H9 (cell line): ENCODE measurements around the gene SYP. TPM values are rescaled to one million over a fixed set of nuclear protein-coding genes. Genes with fewer than 3 reads are reported as not detected.

Experiments used
- DNase-seq: peaks from one replicate; pipeline ENCODE4 v3.0.0-alpha.2; 2017
- H2AFZ ChIP-seq: one replicate; pipeline ENCODE4 v1.6.1; 2013; ENCODE audit warnings: mild to moderate bottlenecking, low read length, control low read depth, moderate library complexity
- H2AK5ac ChIP-seq: 2 replicates; pipeline ENCODE4 v1.6.1; 2013; ENCODE audit warnings: low read length, control low read depth, mixed read lengths; ENCODE audit not compliant: insufficient read length
- H2BK120ac ChIP-seq: one replicate; pipeline ENCODE4 v1.6.1; 2013; ENCODE audit warnings: low read depth, mild to moderate bottlenecking, low read length, control low read depth, inconsistent platforms; ENCODE audit not compliant: poor library complexity, severe bottlenecking
- H2BK12ac ChIP-seq: 2 replicates; pipeline ENCODE4 v1.6.1; 2013; ENCODE audit warnings: low read length, control low read depth, mixed read lengths, low read depth; ENCODE audit not compliant: insufficient read length
- H2BK15ac ChIP-seq: 2 replicates; pipeline ENCODE4 v1.6.1; 2013; ENCODE audit warnings: low read depth, low read length, control low read depth
- H2BK20ac ChIP-seq: one replicate; pipeline ENCODE4 v1.6.1; 2013; ENCODE audit warnings: low read depth, mild to moderate bottlenecking, low read length, control low read depth, inconsistent platforms; ENCODE audit not compliant: poor library complexity, severe bottlenecking
- H2BK5ac ChIP-seq: 2 replicates; pipeline ENCODE4 v1.6.1; 2013; ENCODE audit warnings: low read length, control low read depth, mixed read lengths; ENCODE audit not compliant: insufficient read length
- H3K14ac ChIP-seq: 2 replicates; pipeline ENCODE4 v1.6.1; 2013; ENCODE audit warnings: low read length, control low read depth; ENCODE audit not compliant: insufficient read depth
- H3K18ac ChIP-seq: 2 replicates; pipeline ENCODE4 v1.6.1; 2013; ENCODE audit warnings: low read depth, mild to moderate bottlenecking, mixed read lengths, low read length, control low read depth; ENCODE audit not compliant: insufficient read length
- H3K23ac ChIP-seq: 2 replicates; pipeline ENCODE4 v1.6.1; 2013; ENCODE audit warnings: low read length, control low read depth, mixed read lengths, low read depth; ENCODE audit not compliant: insufficient read length
- H3K23me2 ChIP-seq: 2 replicates; pipeline ENCODE4 v1.6.1; 2013; ENCODE audit warnings: low read depth, mild to moderate bottlenecking, mixed read lengths, low read length, control low read depth; ENCODE audit not compliant: insufficient read length, poor library complexity, severe bottlenecking
- H3K27ac ChIP-seq: 2 replicates; pipeline ENCODE4 v1.5.1; 2013; ENCODE audit warnings: low read length, control low read depth, mixed read lengths, low read depth; ENCODE audit not compliant: insufficient read length
- H3K27me3 ChIP-seq: 2 replicates; pipeline ENCODE4 v1.6.1; 2013; ENCODE audit warnings: low read length, control low read depth, inconsistent platforms; ENCODE audit not compliant: insufficient read depth
- H3K4ac ChIP-seq: 2 replicates; pipeline ENCODE4 v1.6.1; 2013; ENCODE audit warnings: low read depth, mild to moderate bottlenecking, control low read depth, inconsistent platforms, low read length, moderate library complexity
- H3K4me1 ChIP-seq: 2 replicates; pipeline ENCODE4 v1.6.1; 2013; ENCODE audit warnings: low read length, control low read depth, inconsistent platforms; ENCODE audit not compliant: insufficient read depth
- H3K4me2 ChIP-seq: 2 replicates; pipeline ENCODE4 v1.6.1; 2013; ENCODE audit warnings: low read length, control low read depth, mixed read lengths; ENCODE audit not compliant: insufficient read length, insufficient read depth
- H3K56ac ChIP-seq: 2 replicates; pipeline ENCODE4 v1.6.1; 2013; ENCODE audit warnings: low read depth, mild to moderate bottlenecking, mixed read lengths, low read length, control low read depth; ENCODE audit not compliant: insufficient read length
- H3K79me1 ChIP-seq: 2 replicates; pipeline ENCODE4 v1.6.1; 2013; ENCODE audit warnings: low read depth, mild to moderate bottlenecking, moderate library complexity, low read length, control low read depth, inconsistent platforms; ENCODE audit not compliant: insufficient read depth, poor library complexity, severe bottlenecking
- H3K79me2 ChIP-seq: 2 replicates; pipeline ENCODE4 v1.6.1; 2013; ENCODE audit warnings: low read length, control low read depth, inconsistent platforms; ENCODE audit not compliant: insufficient read depth
- H3K9ac ChIP-seq: 2 replicates; pipeline ENCODE4 v1.6.1; 2013; ENCODE audit warnings: low read length, control low read depth, mixed read lengths; ENCODE audit not compliant: insufficient read length; ENCODE audit errors: extremely low read depth
- H3K9me3 ChIP-seq: one replicate; pipeline ENCODE4 v1.6.1; 2013; ENCODE audit warnings: low read depth, low read length, inconsistent platforms; ENCODE audit not compliant: control insufficient read depth
- H3T11ph ChIP-seq: one replicate; pipeline ENCODE4 v1.6.1; 2013; ENCODE audit warnings: mild to moderate bottlenecking, low read length, control low read depth, inconsistent platforms
- H4K20me1 ChIP-seq: one replicate; pipeline ENCODE4 v1.6.1; 2013; ENCODE audit not compliant: control insufficient read depth, insufficient read length, insufficient read depth
- H4K5ac ChIP-seq: 2 replicates; pipeline ENCODE4 v1.6.1; 2013; ENCODE audit warnings: low read depth, mild to moderate bottlenecking, mixed read lengths, low read length, control low read depth; ENCODE audit not compliant: insufficient read length
- H4K8ac ChIP-seq: replicated peaks from 2 replicates; pipeline ENCODE4 v1.6.1; 2013; ENCODE audit warnings: low read length, control low read depth, mixed read lengths, low read depth; ENCODE audit not compliant: insufficient read length
- H4K91ac ChIP-seq: 2 replicates; pipeline ENCODE4 v1.6.1; 2013; ENCODE audit warnings: low read depth, mild to moderate bottlenecking, moderate library complexity, mixed read lengths, low read length, control low read depth; ENCODE audit not compliant: insufficient read length
- H3K27ac Mint-ChIP-seq, 3 experiments: 2 replicates in 2 of 3; 3 replicates in 1 of 3; pipeline ENCODE4 v1.8.0; 2020 to 2021; ENCODE audit warnings: mixed read lengths in 3 of 3, mild to moderate bottlenecking in 1 of 3, moderate library complexity in 1 of 3
- H3K27me3 Mint-ChIP-seq: 2 replicates; pipeline ENCODE4 v1.8.0; 2021; ENCODE audit warnings: low read depth, mild to moderate bottlenecking, moderate library complexity, mixed read lengths
- H3K36me3 Mint-ChIP-seq, 3 experiments: 2 replicates in 2 of 3; 3 replicates in 1 of 3; pipeline ENCODE4 v1.8.0; 2020 to 2021; ENCODE audit warnings: low read depth in 3 of 3, mixed read lengths in 3 of 3; ENCODE audit not compliant: insufficient read depth in 1 of 3
- H3K4me1 Mint-ChIP-seq, 2 experiments: 2 replicates each; pipeline ENCODE4 v1.8.0; 2020; ENCODE audit warnings: mixed read lengths in 2 of 2
- H3K4me3 Mint-ChIP-seq, 2 experiments: 2 replicates in 1 of 2; 3 replicates in 1 of 2; pipeline ENCODE4 v1.8.0; 2020 to 2021; ENCODE audit warnings: mild to moderate bottlenecking in 2 of 2, mixed read lengths in 2 of 2, moderate library complexity in 1 of 2
- H3K9me3 Mint-ChIP-seq, 2 experiments: 2 replicates in 1 of 2; 3 replicates in 1 of 2; pipeline ENCODE4 v1.8.0; 2020; ENCODE audit warnings: mild to moderate bottlenecking in 2 of 2, mixed read lengths in 2 of 2, moderate library complexity in 1 of 2
- WGBS: extraction: QIAGEN DNeasy Blood & Tissue Kit; methylation state at CpG from one replicate; pipeline ENCODE4 v1.1.7; 2013; ENCODE audit warnings: missing lambda C conversion rate, low lambda C conversion rate, mixed read lengths; ENCODE audit not compliant: insufficient read length; ENCODE audit errors: extremely low coverage; 5-methylcytosine and 5-hydroxymethylcytosine counted together
- total RNA-seq: library from RNA; stranded (reverse); gene quantifications from 2 replicates; pipeline ENCODE4 v1.2.1, GENCODE V29; 2021
- TF ChIP-seq, protein P1 (sequence below): fragments of 200-600 bp; sonication (generic); conservative IDR thresholded peaks from 3 replicates; pipeline ENCODE4 v1.8.0; 2021; ENCODE audit warnings: antibody characterized with exemption, mild to moderate bottlenecking

SYP gene
- total RNA-seq, 1 experiment from 2014 or later: 1.8 TPM

- H2BK15ac ChIP-seq: no peak overlapping the region
- no peak for DNase-seq
- Mint-ChIP-seq H3K4me3 (peak overlapping the region in 1 of 2 experiments; percentile 84; a peak in 1 of 5 replicates), H3K27ac (no peak overlapping the region; a peak in 1 of 7 replicates), H3K4me1 (peaks cover 12 to 22% of the 10 kb centered on the region in 2 experiments), H3K9me3 (peaks cover 75 to 80% of the 10 kb centered on the region in 2 experiments), H3K36me3 (peaks cover 3 to 18% (median 12%) of the 10 kb centered on the region in 3 experiments; a peak in 5 of 7 replicates), H3K27me3 (peaks cover 18% of the 10 kb centered on the region)
- no peak overlapping the region for H3K23ac ChIP-seq
- peaks cover 27% of the 10 kb centered on the region for H3K9me3 ChIP-seq
- no peak overlapping the region for H2AK5ac ChIP-seq
- H3K27ac ChIP-seq: no peak overlapping the region
- no peak overlapping the region for H2BK120ac ChIP-seq
- H3K4ac ChIP-seq: no peak overlapping the region
- no peak overlapping the region for H4K91ac ChIP-seq
- no peak overlapping the region for H2AFZ ChIP-seq
- no peak overlapping the region for H3K9ac ChIP-seq
- no peak overlapping the region for H2BK12ac ChIP-seq
- no peak overlapping the region for H2BK20ac ChIP-seq
- no peak overlapping the region for H4K5ac ChIP-seq
- H4K20me1 ChIP-seq: no peaks in the 10 kb centered on the region
- H3K18ac ChIP-seq: no peak overlapping the region
- no peak overlapping the region for H3K4me2 ChIP-seq
- H3K23me2 ChIP-seq: peaks cover 14% of the 10 kb centered on the region
- no peak overlapping the region for H2BK5ac ChIP-seq
- H3K79me1 ChIP-seq: no peaks in the 10 kb centered on the region
- TF ChIP-seq, protein P1, sequence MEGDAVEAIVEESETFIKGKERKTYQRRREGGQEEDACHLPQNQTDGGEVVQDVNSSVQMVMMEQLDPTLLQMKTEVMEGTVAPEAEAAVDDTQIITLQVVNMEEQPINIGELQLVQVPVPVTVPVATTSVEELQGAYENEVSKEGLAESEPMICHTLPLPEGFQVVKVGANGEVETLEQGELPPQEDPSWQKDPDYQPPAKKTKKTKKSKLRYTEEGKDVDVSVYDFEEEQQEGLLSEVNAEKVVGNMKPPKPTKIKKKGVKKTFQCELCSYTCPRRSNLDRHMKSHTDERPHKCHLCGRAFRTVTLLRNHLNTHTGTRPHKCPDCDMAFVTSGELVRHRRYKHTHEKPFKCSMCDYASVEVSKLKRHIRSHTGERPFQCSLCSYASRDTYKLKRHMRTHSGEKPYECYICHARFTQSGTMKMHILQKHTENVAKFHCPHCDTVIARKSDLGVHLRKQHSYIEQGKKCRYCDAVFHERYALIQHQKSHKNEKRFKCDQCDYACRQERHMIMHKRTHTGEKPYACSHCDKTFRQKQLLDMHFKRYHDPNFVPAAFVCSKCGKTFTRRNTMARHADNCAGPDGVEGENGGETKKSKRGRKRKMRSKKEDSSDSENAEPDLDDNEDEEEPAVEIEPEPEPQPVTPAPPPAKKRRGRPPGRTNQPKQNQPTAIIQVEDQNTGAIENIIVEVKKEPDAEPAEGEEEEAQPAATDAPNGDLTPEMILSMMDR: no peak
- H3K27me3 ChIP-seq: no peaks in the 10 kb centered on the region
- no CpG with 5 or more reads among the region's 13 CpGs for WGBS
- H3K4me1 ChIP-seq: no peaks in the 10 kb centered on the region
- H3T11ph ChIP-seq: no peak overlapping the region
- H3K56ac ChIP-seq: no peak overlapping the region
- H3K14ac ChIP-seq: no peak overlapping the region
- no peaks in the 10 kb centered on the region for H3K79me2 ChIP-seq
- H4K8ac ChIP-seq: no peak overlapping the region
These were observed 2.4 kb downstream of the SYP start for GRCh38 chrX:49197543-49198087.
